ENCODE results near the gene MEG3.

The MEG3 gene

GRCh38 chr14:100902295-100903133 is 76.6 kb downstream of the MEG3 start:
- no peak for ATAC-seq
- Mint-ChIP-seq H3K36me3 (peaks cover 7% of the 10 kb centered on the region), H3K4me3 (no peak overlapping the region), H3K27ac (no peak overlapping the region), H3K27me3 (peaks cover 60% of the 10 kb centered on the region), H3K4me1 (no peaks in the 10 kb centered on the region), H3K9me3 (peaks cover 4% of the 10 kb centered on the region)

- peaks cover 60% of the 10 kb centered on the region for H3K27me3 Mint-ChIP-seq
- peaks cover 4% of the 10 kb centered on the region for H3K9me3 Mint-ChIP-seq
- H3K4me1 Mint-ChIP-seq: no peaks in the 10 kb centered on the region
- no peak for ATAC-seq
- H3K4me3 Mint-ChIP-seq: no peak overlapping the region
- H3K27ac Mint-ChIP-seq: no peak overlapping the region
- peaks cover 7% of the 10 kb centered on the region for H3K36me3 Mint-ChIP-seq
These were observed 77.2 kb downstream of the MEG3 start for GRCh38 chr14:100903134-100903468.

- no peak within 1 kb of the TSS for H3K4me3 Mint-ChIP-seq
- peaks cover 4% of the 10 kb centered on the region for H3K9me3 Mint-ChIP-seq
These were observed 77.8 kb downstream of the MEG3 start, which contains the start of gene RTL1 for GRCh38 chr14:100903672-100904185. TSS of gene RTL1 (minus strand) at chr14:100903722. CDS start at chr14:100884788, 18,934 bp downstream.

GRCh38 chr14:100904307-100905087 is 78.6 kb downstream of the MEG3 start:
- no peaks in the 10 kb centered on the region for H3K4me1 Mint-ChIP-seq
- peaks cover 7% of the 10 kb centered on the region for H3K36me3 Mint-ChIP-seq
- no peak overlapping the region for H3K27ac Mint-ChIP-seq
- H3K9me3 Mint-ChIP-seq: peaks cover 4% of the 10 kb centered on the region
- peaks cover 51% of the 10 kb centered on the region for H3K27me3 Mint-ChIP-seq
- ATAC-seq: no peak
- H3K4me3 Mint-ChIP-seq: no peak overlapping the region

More at GRCh38 chr14:100903672-100904185, 77.8 kb downstream of the MEG3 start, which contains the start of gene RTL1:
- Mint-ChIP-seq H3K27ac (no peak within 1 kb of the TSS), H3K27me3 (peaks cover 58% of the 10 kb centered on the region), H3K4me1 (no peaks in the 10 kb centered on the region), H3K36me3 (peaks cover 7% of the 10 kb centered on the region)
- ATAC-seq: no peak

- Mint-ChIP-seq H3K36me3 (peaks cover 7% of the 10 kb centered on the region), H3K4me3 (no peak overlapping the region), H3K4me1 (no peaks in the 10 kb centered on the region), H3K9me3 (peaks cover 4% of the 10 kb centered on the region), H3K27me3 (peaks cover 44% of the 10 kb centered on the region), H3K27ac (no peak overlapping the region)
- no peak for ATAC-seq
These were observed 79.2 kb downstream of the MEG3 start for GRCh38 chr14:100905166-100905565.

- ATAC-seq: no peak
- H3K27me3 Mint-ChIP-seq: peaks cover 33% of the 10 kb centered on the region
- no peak overlapping the region for H3K27ac Mint-ChIP-seq
- H3K4me1 Mint-ChIP-seq: no peaks in the 10 kb centered on the region
- H3K36me3 Mint-ChIP-seq: peaks cover 7% of the 10 kb centered on the region
- H3K9me3 Mint-ChIP-seq: peaks cover 4% of the 10 kb centered on the region
- no peak overlapping the region for H3K4me3 Mint-ChIP-seq
These were observed 80.5 kb downstream of the MEG3 start for GRCh38 chr14:100906420-100906819.

- H3K36me3 Mint-ChIP-seq: peaks cover 1% of the 10 kb centered on the region
- no peaks in the 10 kb centered on the region for H3K4me1 Mint-ChIP-seq
- H3K4me3 Mint-ChIP-seq: no peak overlapping the region
- H3K27ac Mint-ChIP-seq: no peak overlapping the region
- no peak for ATAC-seq
- H3K9me3 Mint-ChIP-seq: peaks cover under 1% of the 10 kb centered on the region
- H3K27me3 Mint-ChIP-seq: peaks cover 25% of the 10 kb centered on the region
These were observed 81.3 kb downstream of the MEG3 start for GRCh38 chr14:100907240-100907639.

GRCh38 chr14:100909439-100909838 is 83.5 kb downstream of the MEG3 start:
- peaks cover 3% of the 10 kb centered on the region for H3K27me3 Mint-ChIP-seq
- ATAC-seq: no peak
- no peaks in the 10 kb centered on the region for H3K36me3 Mint-ChIP-seq
- no peak overlapping the region for H3K27ac Mint-ChIP-seq
- no peak overlapping the region for H3K4me3 Mint-ChIP-seq
- H3K9me3 Mint-ChIP-seq: peaks cover 2% of the 10 kb centered on the region
- no peaks in the 10 kb centered on the region for H3K4me1 Mint-ChIP-seq

Data from stimulated activated memory B cell treated with anti-CD40 and anti-IgM and Interleukin-4, amounts not matched to agents 10 μg/mL and 1 μg/mL and 100 μg/mL, for 72 hours (primary cell).